ENCODE results near the gene FHL3.
A peak's percentile ranks its signal among the peaks of the same experiment; 100 is the strongest.
"Not testable (repeated sequence)": the region's sequence is repeated elsewhere in the genome, so short reads cannot be mapped to it uniquely, and the experiment has no call there.

FHL3 gene

GRCh38 chr1:37987679-37988078 is 17.6 kb downstream of the FHL3 start:
- no peak for DNase-seq (ENCODE audit: low read depth)

- DNase-seq (ENCODE audit: low read depth) = no peak
Observed at GRCh38 chr1:37983546-37983945, 21.8 kb downstream of the FHL3 start.

GRCh38 chr1:37978541-37978940 is 26.8 kb downstream of the FHL3 start:
- DNase-seq (ENCODE audit: low read depth) = no peak

- DNase-seq (ENCODE audit: low read depth) = peak; percentile 47
Observed at GRCh38 chr1:37975083-37975482, 30.2 kb downstream of the FHL3 start.

- DNase-seq (ENCODE audit: low read depth) = no peak
Observed at GRCh38 chr1:37974567-37974966, 30.7 kb downstream of the FHL3 start.

GRCh38 chr1:37973684-37974083 is 31.6 kb downstream of the FHL3 start:
- DNase-seq (ENCODE audit: low read depth) = not testable (repeated sequence)

- DNase-seq (ENCODE audit: low read depth) = no peak
Observed at GRCh38 chr1:37965301-37965700, 40.0 kb downstream of the FHL3 start.

- DNase-seq (ENCODE audit: low read depth) = not testable (repeated sequence)
Observed at GRCh38 chr1:37964106-37964505, 41.2 kb downstream of the FHL3 start.

GRCh38 chr1:37958690-37959089 is 46.6 kb downstream of the FHL3 start:
- DNase-seq (ENCODE audit: low read depth) = peak; percentile 79

- DNase-seq (ENCODE audit: low read depth) = no peak
Observed at GRCh38 chr1:37955685-37956084, 49.6 kb downstream of the FHL3 start.

GRCh38 chr1:37954316-37954971 is 50.9 kb downstream of the FHL3 start:
- DNase-seq (ENCODE audit: low read depth) = no peak

GRCh38 chr1:37952738-37953137 is 52.6 kb downstream of the FHL3 start:
- DNase-seq (ENCODE audit: low read depth) = no peak

- no peak for DNase-seq (ENCODE audit: low read depth)
Observed at GRCh38 chr1:37951783-37952624, 53.3 kb downstream of the FHL3 start.

GRCh38 chr1:37951041-37951782 is 54.1 kb downstream of the FHL3 start:
- no peak for DNase-seq (ENCODE audit: low read depth)

GRCh38 chr1:37949524-37950152 is 55.7 kb downstream of the FHL3 start:
- DNase-seq (ENCODE audit: low read depth) = no peak

- DNase-seq (ENCODE audit: low read depth) = no peak
Observed at GRCh38 chr1:37948841-37949240, 56.5 kb downstream of the FHL3 start.

GRCh38 chr1:37948166-37948565 is 57.1 kb downstream of the FHL3 start:
- no peak for DNase-seq (ENCODE audit: low read depth)

GRCh38 chr1:37947364-37947763 is 58.0 kb downstream of the FHL3 start:
- DNase-seq (ENCODE audit: low read depth) = no peak
